CD4-positive, alpha-beta T cell (primary cell): ENCODE data around the gene IFT25. TPM values are rescaled to one million over a fixed set of nuclear protein-coding genes. Genes with fewer than 3 reads are reported as not detected.

Source experiments
- ATAC-seq: fragments of 200-7000 bp; cut with Tn5 transposase; one replicate; pipeline ENCODE4 v1.10.0; 2022; ENCODE audit warnings: mild to moderate bottlenecking; ENCODE audit not compliant: poor library complexity
- CTCF ChIA-PET: fragments of 350-600 bp; sonication (Branson Sonifier 250); formaldehyde crosslinking; loops from one replicate; lab custom pipeline; 2021; ENCODE audit warnings: antibody characterized with exemption, inconsistent platforms; lab: Charles Lee
- POLR2A ChIA-PET: fragments of 350-600 bp; sonication (Branson Sonifier 250); formaldehyde crosslinking; loops from one replicate; lab custom pipeline; 2021; ENCODE audit warnings: antibody characterized with exemption, inconsistent platforms; lab: Charles Lee
- DNase-seq, 14 experiments: peaks; one replicate each; pipeline ENCODE4 v3.0.0-alpha.2; 2013 to 2020; ENCODE audit warnings: mixed read lengths in 2 of 14
- H3K27ac ChIP-seq, 2 donors: one replicate each; pipeline versions ENCODE4 v1.5.1 to v1.7.0; 2013; ENCODE audit warnings: low read length in 2 of 2, low read depth in 1 of 2, mild to moderate bottlenecking in 1 of 2
- H3K27me3 ChIP-seq, 2 experiments: 1 replicate in 1 of 2; 2 replicates in 1 of 2; pipeline versions ENCODE4 v1.6.1 to v1.7.0; 2013; ENCODE audit warnings: low read length in 2 of 2, control low read depth in 1 of 2, mild to moderate bottlenecking in 1 of 2, moderate library complexity in 1 of 2; ENCODE audit not compliant: insufficient read depth in 2 of 2, control insufficient read depth in 1 of 2
- H3K36me3 ChIP-seq: one replicate; pipeline ENCODE4 v1.6.1; 2013; ENCODE audit warnings: low read length, control low read depth; ENCODE audit not compliant: insufficient read depth
- H3K4me1 ChIP-seq: one replicate; pipeline ENCODE4 v1.6.1; 2013; ENCODE audit warnings: low read length, control low read depth; ENCODE audit not compliant: insufficient read depth
- H3K4me3 ChIP-seq: one replicate; pipeline ENCODE4 v1.5.1; 2013; ENCODE audit warnings: mild to moderate bottlenecking, low read length, moderate library complexity
- H3K9me3 ChIP-seq, 2 experiments: 1 replicate in 1 of 2; 2 replicates in 1 of 2; pipeline versions ENCODE4 v1.6.1 to v1.7.0; 2013; ENCODE audit warnings: low read length in 2 of 2, mild to moderate bottlenecking in 2 of 2, control low read depth in 1 of 2, moderate library complexity in 1 of 2; ENCODE audit not compliant: control insufficient read depth in 1 of 2, insufficient read depth in 1 of 2
- H3K27ac Mint-ChIP-seq: one replicate; pipeline ENCODE4 v1.8.0; 2020; ENCODE audit warnings: mixed read lengths
- H3K27me3 Mint-ChIP-seq: one replicate; pipeline ENCODE4 v1.8.0; 2021; ENCODE audit warnings: mixed read lengths
- H3K36me3 Mint-ChIP-seq: one replicate; pipeline ENCODE4 v1.8.0; 2021; ENCODE audit warnings: low read depth, mixed read lengths
- H3K4me1 Mint-ChIP-seq: one replicate; pipeline ENCODE4 v1.8.0; 2021; ENCODE audit warnings: low read depth, mixed read lengths
- H3K4me3 Mint-ChIP-seq: one replicate; pipeline ENCODE4 v1.8.0; 2020; ENCODE audit warnings: mild to moderate bottlenecking, mixed read lengths
- H3K9me3 Mint-ChIP-seq: one replicate; pipeline ENCODE4 v1.8.0; 2020; ENCODE audit warnings: mixed read lengths
- intact Hi-C, 2 experiments: fragments of 100-400 bp; cut with DNase I in 1 of 2; cut with micrococcal nuclease in 1 of 2; formaldehyde crosslinking; loops; one replicate each; pipeline versions ENCODE4 v1.15.1 to v1.9.0; 2023 to 2025; cut with DNase I, micrococcal nuclease
- total RNA-seq, 174 experiments: library from RNA in 2 of 174; stranded (reverse) in 2 of 174; gene quantifications; one replicate each; pipeline ENCODE4 v1.2.3 and lab custom pipeline; 2021 to 2026
- TF ChIP-seq, protein P1 (sequence below): fragments of 200-600 bp; IDR thresholded peaks from one replicate; pipeline ENCODE4 v1.8.0; 2022; ENCODE audit warnings: antibody characterized with exemption, mild to moderate bottlenecking

The IFT25 gene
- total RNA-seq, 2 experiments from 2014 or later: 12.7 to 13.9 TPM

- Histone ChIP-seq H3K4me3 (no peak overlapping the region), H3K36me3 (peaks cover 18% of the 10 kb centered on the region), H3K9me3 (no peaks in the 10 kb centered on the region), H3K4me1 (no peaks in the 10 kb centered on the region), H3K27me3 (no peaks in the 10 kb centered on the region), H3K27ac (no peak overlapping the region)
- POLR2A ChIA-PET: interaction anchor here (1.1 kb wide), 1 partner anchor 9 kb away, joined by 4 read pairs; the partner anchor contains the start of gene IFT25
- no peak for DNase-seq
- intact Hi-C loops: no loop called here
- H3K4me3 Mint-ChIP-seq: no peak overlapping the region
- no peaks in the 10 kb centered on the region for H3K27me3 Mint-ChIP-seq
- peaks cover 40% of the 10 kb centered on the region for H3K36me3 Mint-ChIP-seq
- TF ChIP-seq, protein P1, sequence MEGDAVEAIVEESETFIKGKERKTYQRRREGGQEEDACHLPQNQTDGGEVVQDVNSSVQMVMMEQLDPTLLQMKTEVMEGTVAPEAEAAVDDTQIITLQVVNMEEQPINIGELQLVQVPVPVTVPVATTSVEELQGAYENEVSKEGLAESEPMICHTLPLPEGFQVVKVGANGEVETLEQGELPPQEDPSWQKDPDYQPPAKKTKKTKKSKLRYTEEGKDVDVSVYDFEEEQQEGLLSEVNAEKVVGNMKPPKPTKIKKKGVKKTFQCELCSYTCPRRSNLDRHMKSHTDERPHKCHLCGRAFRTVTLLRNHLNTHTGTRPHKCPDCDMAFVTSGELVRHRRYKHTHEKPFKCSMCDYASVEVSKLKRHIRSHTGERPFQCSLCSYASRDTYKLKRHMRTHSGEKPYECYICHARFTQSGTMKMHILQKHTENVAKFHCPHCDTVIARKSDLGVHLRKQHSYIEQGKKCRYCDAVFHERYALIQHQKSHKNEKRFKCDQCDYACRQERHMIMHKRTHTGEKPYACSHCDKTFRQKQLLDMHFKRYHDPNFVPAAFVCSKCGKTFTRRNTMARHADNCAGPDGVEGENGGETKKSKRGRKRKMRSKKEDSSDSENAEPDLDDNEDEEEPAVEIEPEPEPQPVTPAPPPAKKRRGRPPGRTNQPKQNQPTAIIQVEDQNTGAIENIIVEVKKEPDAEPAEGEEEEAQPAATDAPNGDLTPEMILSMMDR: no peak
- CTCF ChIA-PET: no interaction called here
- H3K4me1 Mint-ChIP-seq: peaks cover 11% of the 10 kb centered on the region
- H3K9me3 Mint-ChIP-seq: no peaks in the 10 kb centered on the region
- no peak for ATAC-seq
- H3K27ac Mint-ChIP-seq: no peak overlapping the region
Observed at GRCh38 chr1:53954128-53954527, 8.6 kb upstream of the IFT25 start.

- CTCF ChIA-PET: interaction anchor here (0.9 kb wide), 1 partner anchor 90 kb away, joined by 3 read pairs; no protein-coding TSS in a partner anchor
- peaks cover 27% of the 10 kb centered on the region for H3K4me1 Mint-ChIP-seq
- no peak for ATAC-seq
- TF ChIP-seq, protein P1: no peak
- H3K27ac Mint-ChIP-seq: no peak overlapping the region
- H3K27me3 Mint-ChIP-seq: no peaks in the 10 kb centered on the region
- no peaks in the 10 kb centered on the region for H3K27me3 ChIP-seq
- intact Hi-C loops: no loop called here
- no peak for DNase-seq
- H3K27ac ChIP-seq: no peak overlapping the region
- no peaks in the 10 kb centered on the region for H3K9me3 ChIP-seq
- H3K4me1 ChIP-seq: peaks cover 7% of the 10 kb centered on the region
- POLR2A ChIA-PET: no interaction called here
- peaks cover 36% of the 10 kb centered on the region for H3K36me3 Mint-ChIP-seq
- H3K4me3 Mint-ChIP-seq: no peak overlapping the region
- no peaks in the 10 kb centered on the region for H3K9me3 Mint-ChIP-seq
- H3K4me3 ChIP-seq: no peak overlapping the region
- peaks cover 14% of the 10 kb centered on the region for H3K36me3 ChIP-seq
Observed at GRCh38 chr1:53951697-53952096, 6.2 kb upstream of the IFT25 start.

DNA sequence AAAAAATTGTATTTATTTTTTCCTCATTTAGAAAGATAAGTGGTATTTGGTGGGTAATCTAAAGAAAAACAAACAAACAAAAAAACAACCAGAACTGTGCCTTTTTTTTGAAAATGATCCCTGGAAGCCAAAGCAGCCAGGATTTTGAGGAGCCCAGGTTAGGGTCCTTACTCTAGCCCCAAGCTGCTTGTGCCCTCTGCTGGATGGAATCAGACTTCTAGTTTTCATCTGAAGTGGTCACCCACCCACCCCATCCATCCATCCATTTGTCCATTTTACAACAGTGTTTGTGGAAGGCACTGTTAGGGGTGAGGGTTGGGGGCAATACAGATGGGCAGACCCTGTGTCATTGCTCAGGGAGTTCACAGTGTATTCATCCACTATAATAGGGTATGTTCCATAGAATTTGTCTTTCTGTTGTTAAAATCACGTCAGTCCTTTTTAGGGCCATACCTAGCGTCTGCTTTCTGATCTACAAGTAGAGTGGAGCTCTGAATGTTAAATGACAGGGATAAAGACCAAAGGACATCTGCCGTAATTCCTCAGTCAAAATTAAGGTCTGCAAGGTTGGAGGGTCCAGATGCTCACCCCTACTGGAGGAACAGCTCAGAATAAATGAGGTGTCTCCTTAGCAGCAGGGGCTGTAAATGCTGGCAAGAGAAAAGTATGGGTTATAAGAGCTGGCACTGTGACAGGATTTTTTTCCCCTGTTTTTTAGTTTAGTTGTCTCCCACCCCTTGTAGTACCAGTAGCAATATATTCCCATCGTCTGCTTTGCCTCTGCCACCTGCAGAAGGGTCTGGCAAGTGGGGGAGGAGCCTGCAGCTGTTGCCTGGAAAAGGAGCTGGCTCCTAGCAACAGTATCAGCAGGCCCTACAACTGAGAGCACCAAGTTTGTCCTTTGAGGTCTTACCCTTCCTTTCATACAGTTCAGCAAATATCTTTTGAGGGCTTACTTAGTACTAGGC, 3.8 kb upstream of the IFT25 start:
- intact Hi-C loops: loop anchor here (1.0 to 10.0 kb wide), 10 partner anchors 71 to 1895 kb away; partner anchors contain the start of genes BTF3L4 (in 1 of the 2), CC2D1B (in 1 of the 2), LRP8 (in 1 of the 2) and TTC4 (in 1 of the 2)
- peaks cover 18% of the 10 kb centered on the region for H3K4me1 ChIP-seq
- H3K9me3 ChIP-seq: no peaks in the 10 kb centered on the region
- peak in 4 of 14 experiments; percentile 38 to 55 (median 46) for DNase-seq
- H3K36me3 ChIP-seq: peaks cover 13% of the 10 kb centered on the region
- TF ChIP-seq, protein P1: peak; percentile 45
- POLR2A ChIA-PET: interaction anchor here (1.0 to 1.5 kb wide), 3 partner anchors 87 to 104 kb away, joined by 3 read pairs; partner anchors contain the start of genes TCEANC2 and TMEM59
- Mint-ChIP-seq H3K4me3 (peak overlapping the region; percentile 62), H3K9me3 (no peaks in the 10 kb centered on the region), H3K27ac (no peak overlapping the region), H3K27me3 (no peaks in the 10 kb centered on the region), H3K36me3 (peaks cover 40% of the 10 kb centered on the region), H3K4me1 (peaks cover 40% of the 10 kb centered on the region)
- CTCF ChIA-PET: interaction anchor here (1.3 to 4.0 kb wide), 3 partner anchors 10 to 89 kb away, joined by 3 to 22 read pairs (median 14); no protein-coding TSS in a partner anchor
- H3K27ac ChIP-seq: no peak overlapping the region
- ATAC-seq: no peak
- no peaks in the 10 kb centered on the region for H3K27me3 ChIP-seq
- H3K4me3 ChIP-seq: no peak overlapping the region
